HG02840 (cell line): Measurements from ENCODE around the gene GPAT3.
"Not testable (repeated sequence)": the region's sequence is repeated elsewhere in the genome, so short reads cannot be mapped to it uniquely, and the experiment has no call there.

Experiments
- ATAC-seq: cut with Tn5 transposase; IDR thresholded peaks from one replicate; pipeline ENCODE4 v1.9.1; 2021; ENCODE audit warnings: mild to moderate bottlenecking, moderate library complexity, moderate number of reproducible peaks; ENCODE audit not compliant: unreplicated experiment, low FRiP score

Gene GPAT3

GRCh38 chr4:83535520-83536361, at the start of gene GPAT3:
GPAT3 (plus strand) TSS chr4:83536108; CDS start chr4:83536623, 515 bp downstream.
- no peak for ATAC-seq

- ATAC-seq, result no peak
Measured at GRCh38 chr4:83486457-83487129, 49.3 kb upstream of the GPAT3 start.

GRCh38 chr4:83489711-83490326, 46.1 kb upstream of the GPAT3 start:
- ATAC-seq, result no peak

- no peak for ATAC-seq
Measured at GRCh38 chr4:83490876-83491450, 44.9 kb upstream of the GPAT3 start.

DNA sequence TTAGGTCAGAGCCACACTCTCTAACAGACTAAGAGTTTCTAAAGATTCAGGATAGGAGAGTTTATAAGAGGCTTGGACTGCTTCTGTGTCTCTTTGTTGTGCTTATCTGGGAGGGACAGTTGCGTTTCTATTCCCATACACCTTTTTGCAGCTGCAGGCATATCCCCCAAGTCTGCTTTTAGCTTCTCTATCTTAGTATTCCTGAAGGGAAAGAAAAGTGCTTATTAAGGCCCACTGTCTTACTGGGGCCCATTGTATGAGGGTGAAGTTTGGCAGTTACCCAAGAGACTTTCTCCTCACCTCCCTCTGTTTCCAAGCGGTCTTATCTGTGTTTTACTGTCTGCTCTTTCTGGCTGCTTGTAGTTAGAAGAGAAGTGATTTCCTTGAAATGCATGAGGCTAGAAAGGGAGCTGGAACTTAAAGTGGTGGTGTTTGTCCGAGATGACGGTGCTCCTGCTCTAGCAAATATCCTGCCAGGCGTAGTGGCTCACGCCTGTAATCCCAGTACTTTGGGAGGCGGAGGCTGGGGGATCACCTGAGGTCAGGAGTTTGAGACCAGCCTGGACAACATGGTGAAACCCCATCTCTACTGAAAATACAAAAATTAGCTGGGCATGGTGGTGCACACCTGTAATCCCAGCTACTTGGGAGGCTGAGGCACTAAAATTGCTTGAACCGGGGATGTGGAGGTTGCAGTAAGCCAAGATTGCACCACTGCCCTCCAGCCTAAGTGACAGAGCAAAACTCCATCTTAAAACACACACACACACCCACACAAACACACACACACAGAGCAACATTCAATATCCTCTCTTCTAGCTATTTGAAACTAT, 39.6 kb upstream of the GPAT3 start:
- ATAC-seq, result not testable (repeated sequence)

- ATAC-seq, result no peak
Measured at GRCh38 chr4:83498187-83498586, 37.7 kb upstream of the GPAT3 start.

DNA sequence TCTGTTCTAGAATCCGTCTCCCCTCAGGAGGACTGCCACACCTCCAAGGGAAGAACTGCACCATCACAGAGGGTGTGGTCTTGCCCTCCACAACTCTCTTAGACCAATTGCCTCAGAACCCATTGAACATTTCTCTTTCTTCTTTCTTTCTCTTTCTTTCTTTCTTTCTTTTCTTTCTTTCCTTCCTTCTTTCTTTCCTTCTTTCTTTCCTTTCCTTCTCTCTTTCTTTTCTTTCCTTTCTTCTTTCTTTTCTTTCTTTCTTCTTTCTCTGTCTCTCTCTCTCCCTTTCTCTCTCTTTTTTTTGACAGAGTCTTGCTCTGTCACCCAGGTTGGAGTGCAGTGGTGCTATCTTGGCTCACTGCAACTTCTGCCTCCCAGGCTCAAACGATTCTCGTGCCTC, 34.2 kb upstream of the GPAT3 start:
- ATAC-seq, result not testable (repeated sequence)

GRCh38 chr4:83503974-83504373, 31.9 kb upstream of the GPAT3 start:
- no peak for ATAC-seq

GRCh38 chr4:83504503-83504902, 31.4 kb upstream of the GPAT3 start:
- no peak for ATAC-seq

GRCh38 chr4:83504996-83505395, 30.9 kb upstream of the GPAT3 start:
- ATAC-seq, result no peak

DNA sequence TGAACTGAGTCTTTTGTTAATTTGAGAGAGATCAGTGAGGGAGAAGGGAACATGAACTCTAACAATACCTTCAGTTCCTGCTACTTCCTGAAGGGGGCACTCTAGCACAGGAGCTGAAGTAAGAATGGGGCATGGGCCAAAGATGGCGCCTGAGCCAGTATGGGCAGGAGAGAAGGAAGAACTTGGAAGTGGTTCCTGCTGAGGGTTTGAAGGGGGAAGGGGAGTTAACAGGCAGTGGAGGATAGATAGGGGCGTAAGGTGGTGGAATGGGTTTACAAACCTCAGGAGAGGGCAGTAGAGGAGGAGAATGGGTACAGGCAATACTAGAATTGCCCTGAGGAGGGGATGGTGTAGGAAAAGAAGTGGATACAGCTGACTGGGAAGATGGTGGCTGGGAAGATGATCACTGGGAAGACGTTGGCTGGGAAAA, 26.7 kb upstream of the GPAT3 start:
- not testable (repeated sequence) for ATAC-seq

DNA sequence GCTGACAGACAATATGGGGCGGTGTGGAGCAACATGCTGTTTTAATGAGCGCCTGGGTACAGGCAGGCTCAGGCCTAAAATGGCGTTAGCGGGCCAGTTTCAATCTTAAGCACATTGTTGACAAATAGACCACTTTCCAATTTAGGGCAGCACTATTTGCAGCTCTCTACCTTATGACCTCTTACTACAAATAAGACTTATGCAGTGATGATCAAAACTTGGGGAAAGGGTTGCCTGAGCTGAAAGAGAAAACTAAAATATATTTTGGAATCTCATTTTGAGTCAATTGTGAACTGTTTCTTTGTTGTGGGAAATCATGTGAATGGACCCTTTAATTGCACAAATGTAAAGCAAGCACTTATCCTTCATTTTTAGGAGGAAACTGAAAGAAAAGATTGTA, 25.5 kb upstream of the GPAT3 start:
- no peak for ATAC-seq

DNA sequence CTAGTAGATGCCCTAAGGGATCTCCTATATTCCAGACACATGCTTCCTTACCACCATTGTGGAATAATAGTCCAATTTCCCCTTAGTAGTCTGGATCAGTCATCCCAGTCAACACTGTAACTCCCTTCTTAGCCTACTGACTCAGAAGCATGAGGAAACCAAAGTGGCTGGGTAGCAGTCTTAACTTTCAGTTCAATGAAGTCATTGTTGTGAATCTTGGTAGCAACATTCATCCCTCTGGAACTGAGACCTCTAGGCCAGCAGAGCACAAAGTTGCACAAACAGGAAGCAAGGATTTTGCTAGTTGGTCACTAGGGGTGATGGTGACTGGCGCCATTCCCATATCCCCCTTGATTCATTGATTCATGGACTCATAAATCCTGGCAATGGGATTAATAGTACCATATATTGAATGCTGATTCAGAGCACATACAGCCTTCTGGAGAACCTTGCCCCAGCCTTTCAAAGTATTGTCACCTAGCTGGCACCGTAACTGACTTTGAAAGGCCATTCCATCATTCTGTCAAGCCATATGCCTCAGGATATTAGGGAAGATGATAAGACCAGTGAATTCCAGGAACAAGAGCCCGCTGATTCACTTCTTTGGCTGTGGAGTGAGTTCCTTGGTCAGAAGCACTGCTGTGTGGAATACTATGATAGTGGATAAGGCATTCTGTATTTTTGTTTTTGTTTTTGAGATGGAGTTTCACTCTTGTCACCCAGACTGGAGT, 19.7 kb upstream of the GPAT3 start:
- ATAC-seq, result no peak

- ATAC-seq, result no peak
Measured at GRCh38 chr4:83522239-83522638, 13.7 kb upstream of the GPAT3 start.

GRCh38 chr4:83527671-83528070, 8.2 kb upstream of the GPAT3 start:
- ATAC-seq, result no peak

GRCh38 chr4:83536362-83537272, 709 bp downstream of the GPAT3 start:
- ATAC-seq, result no peak

DNA sequence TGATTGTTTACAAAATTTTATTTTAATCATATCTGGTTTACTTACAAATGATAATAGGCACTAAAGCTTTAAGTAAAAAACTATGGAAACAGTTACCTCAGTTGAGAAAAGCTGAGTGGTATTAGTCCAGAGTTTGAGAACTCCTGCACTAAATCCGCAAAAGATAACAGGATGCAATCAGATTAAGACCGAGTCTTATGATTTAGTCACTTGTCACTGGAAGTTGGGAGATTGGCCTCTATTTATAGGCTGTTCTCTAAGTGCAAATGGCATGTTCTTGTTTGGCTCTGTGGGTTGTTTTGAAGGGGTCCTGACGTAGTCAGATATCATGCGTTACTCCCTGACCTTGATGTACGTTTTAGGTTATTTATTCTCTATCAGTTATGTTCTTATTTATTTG, 6.3 kb downstream of the GPAT3 start:
- ATAC-seq, result no peak

- ATAC-seq, result no peak
Measured at GRCh38 chr4:83546786-83547185, 10.9 kb downstream of the GPAT3 start.
